H1 (cell line): ENCODE data around the gene IKBIP. TPM values are rescaled to one million over a fixed set of nuclear protein-coding genes. Genes with fewer than 3 reads are reported as not detected.

Experiments
- CTCF ChIA-PET: fragments of 300-600 bp; sonication (Branson Sonifier 250); formaldehyde crosslinking; loops from one replicate; lab custom pipeline; 2021; ENCODE audit not compliant: partially characterized antibody; lab: Charles Lee
- POLR2A ChIA-PET: fragments of 300-600 bp; sonication (Branson Sonifier 250); formaldehyde crosslinking; loops from one replicate; lab custom pipeline; 2021; ENCODE audit warnings: inconsistent platforms; ENCODE audit not compliant: partially characterized antibody; lab: Charles Lee
- DNase-seq, 2 experiments: peaks; one replicate each; pipeline versions ENCODE4 v3.0.0 to v3.0.0-alpha.2; 2010 to 2022; ENCODE audit warnings: low spot score in 2 of 2, low read depth in 1 of 2, mixed read lengths in 1 of 2
- FAIRE-seq: peaks from 2 replicates; lab custom pipeline; 2011; peaks lifted over from hg19 to GRCh38; lab: Jason Lieb, UNC
- H2AFZ ChIP-seq: 2 replicates; pipeline ENCODE4 v1.8.1; 2012; ENCODE audit warnings: low read length, inconsistent platforms
- H2AK5ac ChIP-seq: 2 replicates; pipeline ENCODE4 v1.6.1; 2013; ENCODE audit warnings: low read depth, low read length
- H2BK120ac ChIP-seq: replicated peaks from 2 replicates; pipeline ENCODE3; 2013; ENCODE audit warnings: low read depth, low read length, inconsistent platforms
- H2BK12ac ChIP-seq: 2 replicates; pipeline ENCODE4 v1.6.1; 2013; ENCODE audit warnings: low read depth, low read length
- H2BK15ac ChIP-seq: 2 replicates; pipeline ENCODE4 v1.6.1; 2013; ENCODE audit warnings: low read length
- H2BK20ac ChIP-seq: 2 replicates; pipeline ENCODE4 v1.6.1; 2013; ENCODE audit warnings: low read length
- H2BK5ac ChIP-seq: 2 replicates; pipeline ENCODE4 v1.6.1; 2013; ENCODE audit warnings: low read depth, low read length
- H3K14ac ChIP-seq: 2 replicates; pipeline ENCODE4 v1.6.1; 2013; ENCODE audit warnings: inconsistent platforms; ENCODE audit not compliant: insufficient read length
- H3K18ac ChIP-seq: 2 replicates; pipeline ENCODE4 v1.6.1; 2013; ENCODE audit warnings: low read length; ENCODE audit errors: extremely low read depth
- H3K23ac ChIP-seq: 2 replicates; pipeline ENCODE4 v1.6.1; 2013; ENCODE audit warnings: inconsistent platforms; ENCODE audit not compliant: insufficient read length
- H3K23me2 ChIP-seq: 2 replicates; pipeline ENCODE4 v1.6.1; 2013; ENCODE audit warnings: low read depth, low read length
- H3K27ac ChIP-seq: 2 replicates; pipeline ENCODE4 v1.6.1; 2011; ENCODE audit warnings: low read depth, low read length, inconsistent platforms
- H3K27me3 ChIP-seq, 4 experiments: replicated peaks in 1 of 4; 1 replicate in 1 of 4; 2 replicates in 3 of 4; pipeline versions ENCODE4 v1.6.1 to v1.8.1; 2011 to 2013; ENCODE audit warnings: low read length in 3 of 4, mild to moderate bottlenecking in 3 of 4, inconsistent platforms in 2 of 4, mixed read lengths in 2 of 4, moderate library complexity in 1 of 4; ENCODE audit not compliant: control insufficient read depth in 3 of 4, insufficient read depth in 3 of 4; ENCODE audit errors: extremely low read depth in 1 of 4
- H3K36me3 ChIP-seq, 4 experiments: 2 replicates each; pipeline versions ENCODE4 v1.6.1 to v1.8.1; 2011 to 2013; ENCODE audit warnings: mild to moderate bottlenecking in 4 of 4, low read length in 3 of 4, moderate library complexity in 2 of 4, control low read depth in 1 of 4, inconsistent platforms in 1 of 4; ENCODE audit not compliant: insufficient read depth in 4 of 4, control insufficient read depth in 2 of 4
- H3K4ac ChIP-seq: replicated peaks from 2 replicates; pipeline ENCODE3; 2013; ENCODE audit warnings: low read length, low read depth, mixed read lengths, inconsistent platforms; ENCODE audit not compliant: insufficient read length
- H3K4me1 ChIP-seq, 4 experiments: replicated peaks in 1 of 4; 1 replicate in 1 of 4; 2 replicates in 3 of 4; pipeline versions ENCODE4 v1.6.1 to v1.8.1; 2011 to 2013; ENCODE audit warnings: low read length in 3 of 4, inconsistent platforms in 2 of 4, mixed read lengths in 1 of 4; ENCODE audit not compliant: insufficient read depth in 4 of 4, control insufficient read depth in 3 of 4
- H3K4me2 ChIP-seq, 2 experiments: 2 replicates each; pipeline versions ENCODE4 v1.6.1 to v1.8.1; 2011 to 2013; ENCODE audit warnings: low read depth in 2 of 2, low read length in 2 of 2, control low read depth in 1 of 2, inconsistent platforms in 1 of 2, mild to moderate bottlenecking in 1 of 2; ENCODE audit not compliant: insufficient read depth in 1 of 2
- H3K4me3 ChIP-seq, 4 experiments: fragments of 200-600, 300-600 bp in 1 of 4; sonication (generic), shearing (Covaris generic), sonication (Bioruptor Twin) in 1 of 4; 2 replicates each; pipeline versions ENCODE4 v1.5.1 to v1.8.1; 2011 to 2016; ENCODE audit warnings: low read length in 4 of 4, low read depth in 3 of 4, control low read depth in 2 of 4, inconsistent platforms in 2 of 4, mild to moderate bottlenecking in 2 of 4, mixed read lengths in 1 of 4, moderate library complexity in 1 of 4; ENCODE audit not compliant: insufficient read depth in 2 of 4; ENCODE audit errors: extremely low read depth in 1 of 4
- H3K56ac ChIP-seq: replicated peaks from 2 replicates; pipeline ENCODE3; 2013; ENCODE audit warnings: low read depth, mild to moderate bottlenecking, mixed read lengths, low read length, inconsistent platforms; ENCODE audit not compliant: insufficient read length
- H3K79me1 ChIP-seq: 2 replicates; pipeline ENCODE4 v1.6.1; 2013; ENCODE audit warnings: low read depth, low read length, control low read depth
- H3K79me2 ChIP-seq, 2 experiments: 2 replicates each; pipeline versions ENCODE4 v1.6.1 to v1.8.1; 2012 to 2013; ENCODE audit warnings: low read length in 2 of 2, mild to moderate bottlenecking in 2 of 2, inconsistent platforms in 1 of 2; ENCODE audit not compliant: insufficient read depth in 2 of 2, control insufficient read depth in 1 of 2
- H3K9ac ChIP-seq, 4 experiments: replicated peaks in 1 of 4; 1 replicate in 1 of 4; 2 replicates in 3 of 4; pipeline versions ENCODE4 v1.6.1 to v1.8.1; 2011 to 2013; ENCODE audit warnings: low read depth in 3 of 4, low read length in 3 of 4, control low read depth in 2 of 4, mild to moderate bottlenecking in 2 of 4, moderate library complexity in 2 of 4, inconsistent platforms in 1 of 4; ENCODE audit errors: extremely low read depth in 1 of 4
- H3K9me3 ChIP-seq, 2 experiments: 2 replicates each; pipeline versions ENCODE4 v1.6.1 to v1.8.1; 2012 to 2013; ENCODE audit warnings: mild to moderate bottlenecking in 2 of 2, moderate library complexity in 2 of 2, control low read depth in 1 of 2, inconsistent platforms in 1 of 2, low read depth in 1 of 2, low read length in 1 of 2, mixed read lengths in 1 of 2; ENCODE audit not compliant: insufficient read depth in 2 of 2
- H4K20me1 ChIP-seq, 2 experiments: replicated peaks in 1 of 2; 2 replicates each; pipeline versions ENCODE3 to v1.8.1; 2011 to 2013; ENCODE audit warnings: inconsistent platforms in 2 of 2, low read length in 2 of 2, mild to moderate bottlenecking in 1 of 2; ENCODE audit not compliant: insufficient read depth in 2 of 2, control insufficient read depth in 1 of 2
- H4K5ac ChIP-seq: 2 replicates; pipeline ENCODE4 v1.6.1; 2013; ENCODE audit warnings: low read length, low read depth, mixed read lengths, inconsistent platforms; ENCODE audit not compliant: insufficient read length
- H4K8ac ChIP-seq: 2 replicates; pipeline ENCODE4 v1.8.0; 2013; ENCODE audit warnings: mild to moderate bottlenecking, moderate library complexity, low read length, inconsistent platforms; ENCODE audit not compliant: insufficient read depth; ENCODE audit errors: extremely low read depth
- H4K91ac ChIP-seq: replicated peaks from 2 replicates; pipeline ENCODE3; 2013; ENCODE audit warnings: low read length, mixed read lengths, inconsistent platforms; ENCODE audit not compliant: insufficient read length
- ATF2 ChIP-seq: IDR thresholded peaks from 2 replicates; pipeline ENCODE4 v1.6.1; 2012; ENCODE audit warnings: low read length, inconsistent platforms
- BACH1 ChIP-seq: IDR thresholded peaks from 2 replicates; pipeline ENCODE4 v1.6.1; 2012; ENCODE audit warnings: low read length, improper control_type of control experiment
- MAX ChIP-seq: IDR thresholded peaks from 2 replicates; pipeline ENCODE4 v1.6.1; 2012; ENCODE audit warnings: inconsistent platforms
- POU5F1 ChIP-seq: IDR thresholded peaks from 2 replicates; pipeline ENCODE4 v1.6.1; 2011; ENCODE audit warnings: low read depth, mild to moderate bottlenecking, low read length, moderate library complexity
- USF2 ChIP-seq: IDR thresholded peaks from 2 replicates; pipeline ENCODE4 v1.6.1; 2011; ENCODE audit warnings: low read length, improper control_type of control experiment
- WGBS, 2 experiments: shearing (Covaris generic) in 1 of 2; methylation state at CpG; one replicate each; pipeline versions ENCODE4 v1.1.6 to v1.1.7; 2013 to 2015; ENCODE audit warnings: low lambda C conversion rate in 2 of 2, mixed read lengths in 2 of 2, inconsistent platforms in 1 of 2, low coverage in 1 of 2, missing lambda C conversion rate in 1 of 2; ENCODE audit not compliant: insufficient replicate concordance in 2 of 2, insufficient coverage in 1 of 2, insufficient read length in 1 of 2; ENCODE audit errors: extremely low coverage in 1 of 2, missing lambda C conversion rate in 1 of 2; 5-methylcytosine and 5-hydroxymethylcytosine counted together
- polyA plus RNA-seq, 7 experiments: library from polyadenylated mRNA; depleted of rRNA in 3 of 7; stranded (reverse) in 5 of 7; unstranded in 2 of 7; fragments of >200 nt in 5 of 7; fragments of 200-250 nt in 2 of 7; gene quantifications; 1 replicate in 5 of 7; 2 replicates in 1 of 7; 4 replicates in 1 of 7; pipeline versions ENCODE4 v1.2.1 to v1.2.3, GENCODE V29; 2011 to 2013; ENCODE audit warnings: missing spikeins in 2 of 7, mixed read lengths in 2 of 7
- total RNA-seq: library from RNA; stranded (reverse); fragmentation: NEBNext Ultra II Directional; extraction: Animal tissue kit (Norgen Biotek cat#: 25700); gene quantifications from 2 replicates; pipeline ENCODE4 v1.2.1, GENCODE V29; 2021

Gene IKBIP
- total and polyA plus RNA-seq, 2 of the 8 experiments (the other 6 are each of a cell fraction or from before 2014, with no cell fraction given) = 2.7 to 12.4 TPM

GRCh38 chr12:98679611-98680005 is 35.0 kb upstream of the IKBIP start:
- Histone ChIP-seq H3K9me3 (no peaks in the 10 kb centered on the region), H3K9ac (no peak overlapping the region), H3K27me3 (no peaks in the 10 kb centered on the region), H3K36me3 (peaks cover 4 to 28% (median 13%) of the 10 kb centered on the region in 4 experiments; a peak in 6 of 8 replicates), H2BK12ac (no peak overlapping the region), H2BK15ac (no peak overlapping the region), H3K4ac (no peak overlapping the region), H2BK120ac (no peak overlapping the region), H3K79me2 (no peaks in the 10 kb centered on the region), H3K18ac (no peak overlapping the region), H3K4me1 (no peaks in the 10 kb centered on the region), H4K8ac (peak overlapping the region; percentile 35), H4K5ac (no peak overlapping the region), H3K56ac (no peak overlapping the region), H4K20me1 (no peaks in the 10 kb centered on the region), H3K23me2 (no peaks in the 10 kb centered on the region), H3K4me2 (no peak overlapping the region), H2AK5ac (no peak overlapping the region), H4K91ac (no peak overlapping the region), H2BK20ac (no peak overlapping the region), H2AFZ (no peak overlapping the region), H3K27ac (no peak overlapping the region), H3K14ac (no peak overlapping the region), H2BK5ac (no peak overlapping the region), H3K4me3 (no peak overlapping the region), H3K23ac (no peak overlapping the region), H3K79me1 (no peaks in the 10 kb centered on the region)
- no peak for DNase-seq
- CTCF ChIA-PET = interaction anchor here (0.6 to 1.9 kb wide), 9 partner anchors 14 to 319 kb away, joined by 3 to 8 read pairs (median 4); no protein-coding TSS in a partner anchor
- 94% methylated on average over 15 of the region's 15 CpGs; no CpG with 5 or more reads in 1 of the 2 experiments for WGBS, 2 experiments
- FAIRE-seq = no peak
- POLR2A ChIA-PET = interaction anchor here (1.4 kb wide), 1 partner anchor 85 kb away, joined by 4 read pairs; no protein-coding TSS in a partner anchor
- TF ChIP-seq MAX = no peak
- TF ChIP-seq BACH1 = no peak
- no peak for TF ChIP-seq POU5F1
- TF ChIP-seq USF2 = no peak
- no peak for TF ChIP-seq ATF2
